GM18868 (cell line): Measurements from ENCODE around the gene FABP3.
A peak's percentile ranks its signal among the peaks of the same experiment; 100 is the strongest.
"Not testable (repeated sequence)": the region's sequence is repeated elsewhere in the genome, so short reads cannot be mapped to it uniquely, and the experiment has no call there.

Experiments used
- ATAC-seq: cut with Tn5 transposase; IDR thresholded peaks from one replicate; pipeline ENCODE4 v1.9.1; 2021; ENCODE audit warnings: mild to moderate bottlenecking, moderate library complexity; ENCODE audit not compliant: unreplicated experiment

Gene FABP3

DNA sequence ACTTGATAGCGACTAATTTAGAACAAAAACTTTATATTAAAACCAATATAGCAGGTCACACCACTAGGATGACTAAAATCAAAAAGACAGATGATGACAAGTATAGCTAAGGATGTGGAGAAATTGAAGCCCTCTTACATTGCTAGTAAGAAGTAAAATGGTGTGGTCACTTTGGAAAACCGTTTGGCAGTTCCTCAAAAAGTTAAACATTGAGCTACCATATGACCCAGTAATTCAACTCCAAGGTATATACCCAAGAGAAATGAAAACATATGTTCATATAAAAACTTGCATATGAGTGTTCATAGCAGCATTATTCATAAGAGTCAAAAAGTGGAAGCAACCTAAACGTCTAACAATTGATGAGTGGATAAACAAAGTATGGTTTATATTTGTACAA lies 27.1 kb upstream of the FABP3 start:
- no peak for ATAC-seq

DNA sequence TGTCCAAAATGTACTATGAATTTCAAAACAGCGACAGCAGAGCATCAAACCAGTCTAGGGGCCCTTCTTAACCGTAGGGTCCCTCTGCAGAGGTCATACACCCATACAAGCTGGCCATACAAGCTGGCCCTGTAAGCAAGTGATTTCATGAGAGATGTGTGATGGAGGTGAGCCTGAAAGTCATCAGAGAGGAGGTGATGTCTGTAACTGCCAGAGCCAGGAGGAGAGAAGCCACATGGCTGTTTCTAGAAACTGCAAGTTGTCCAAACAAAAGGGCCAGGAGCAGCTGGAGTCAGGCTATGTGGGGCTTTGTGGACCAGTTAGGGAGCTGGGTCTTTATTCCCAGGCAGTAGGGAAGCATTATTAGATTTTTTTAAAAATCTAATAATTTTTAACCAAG lies 25.4 kb upstream of the FABP3 start:
- no peak for ATAC-seq

GRCh38 chr1:31397360-31398095 lies 24.7 kb upstream of the FABP3 start:
- ATAC-seq, result no peak

GRCh38 chr1:31396633-31397351 lies 23.9 kb upstream of the FABP3 start:
- ATAC-seq, result no peak

GRCh38 chr1:31394584-31395193 lies 21.8 kb upstream of the FABP3 start:
- peak; percentile 59 for ATAC-seq

DNA sequence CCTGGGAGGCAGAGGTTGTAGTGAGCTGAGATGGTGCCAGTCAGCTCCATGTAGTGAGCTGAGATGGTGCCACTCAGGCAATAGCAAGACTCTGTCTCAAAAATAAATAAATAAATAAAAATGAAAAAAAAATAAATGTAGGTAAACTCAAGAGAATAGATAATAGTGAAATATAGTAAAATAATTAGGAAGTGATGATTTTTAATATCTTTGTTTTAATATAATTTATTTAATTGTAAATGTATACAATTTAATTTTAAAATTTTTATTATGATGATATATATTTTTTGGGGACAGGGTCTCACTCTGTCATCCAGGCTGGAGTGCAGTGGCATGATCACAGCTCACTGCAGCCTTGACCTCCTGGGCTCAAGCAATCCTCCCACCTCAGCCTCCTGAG lies 20.6 kb upstream of the FABP3 start:
- no peak for ATAC-seq

- no peak for ATAC-seq
Observed at GRCh38 chr1:31390071-31390470, 17.2 kb upstream of the FABP3 start.

GRCh38 chr1:31389616-31390015 lies 16.7 kb upstream of the FABP3 start:
- no peak for ATAC-seq

DNA sequence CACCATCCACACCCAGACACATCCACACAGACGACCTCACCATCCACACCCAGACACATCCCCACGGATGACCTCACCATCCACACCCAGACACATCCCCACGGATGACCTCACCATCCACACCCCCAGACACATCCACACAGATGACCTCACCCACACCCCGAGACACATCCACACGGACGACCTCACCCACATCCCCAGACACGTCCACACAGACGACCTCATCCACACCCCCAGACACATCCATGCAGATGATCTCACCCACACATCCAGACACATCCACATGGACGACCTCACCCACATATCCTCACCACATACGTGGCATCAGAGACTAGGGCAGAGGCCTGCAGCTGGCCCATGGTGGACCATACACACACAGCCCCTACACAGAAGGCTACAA lies 14.7 kb upstream of the FABP3 start:
- ATAC-seq, result no peak

GRCh38 chr1:31386576-31387243 lies 13.8 kb upstream of the FABP3 start:
- ATAC-seq, result not testable (repeated sequence)

DNA sequence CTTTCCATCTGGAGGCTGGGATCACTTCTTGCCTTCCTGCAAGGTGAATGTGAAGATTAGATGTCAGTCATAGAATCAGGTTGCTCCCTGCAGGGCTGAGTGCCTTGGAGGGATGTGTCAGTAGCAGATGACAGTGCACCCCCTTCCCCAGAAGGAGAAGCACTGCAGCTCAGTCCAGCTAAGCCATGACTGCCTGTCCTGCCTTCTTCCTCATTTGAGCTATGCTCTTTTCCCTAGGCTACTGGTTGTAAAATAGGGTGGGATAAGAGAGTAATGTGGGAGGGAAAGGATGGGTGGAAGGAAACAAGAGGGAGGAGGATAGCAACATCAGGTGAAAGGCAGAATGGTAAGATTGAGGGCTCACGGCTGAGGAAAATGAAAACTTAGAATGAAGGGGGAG lies 11.1 kb upstream of the FABP3 start:
- ATAC-seq, result no peak

DNA sequence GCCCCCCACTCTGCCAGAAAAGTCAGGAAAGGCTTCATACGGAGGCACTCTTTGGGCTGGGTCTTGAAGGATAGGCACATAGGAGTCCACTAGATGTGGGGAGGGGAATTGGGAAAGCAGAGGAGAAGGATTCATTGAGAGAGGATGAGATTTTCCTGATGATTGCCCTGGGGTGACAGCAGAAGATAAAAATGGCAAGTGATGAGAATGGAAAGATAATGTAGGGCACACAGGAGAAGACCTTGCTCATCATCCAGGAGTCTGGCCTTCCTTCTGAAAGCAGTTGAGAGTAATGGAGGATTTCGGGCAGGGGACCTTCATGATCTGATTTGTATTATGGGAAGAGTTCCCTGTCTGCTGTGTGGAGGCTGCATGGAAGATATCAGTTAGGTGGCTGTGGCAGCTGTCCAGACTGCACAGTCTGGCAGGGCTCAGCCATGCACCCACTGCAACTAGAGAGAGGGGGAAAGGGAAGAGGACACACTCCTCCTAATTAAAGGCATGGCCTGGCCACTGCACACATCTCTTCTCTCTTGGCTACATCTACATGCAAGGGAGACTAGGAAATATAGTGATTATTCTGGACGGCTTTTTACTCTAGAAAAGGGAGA lies 9.6 kb upstream of the FABP3 start:
- no peak for ATAC-seq

DNA sequence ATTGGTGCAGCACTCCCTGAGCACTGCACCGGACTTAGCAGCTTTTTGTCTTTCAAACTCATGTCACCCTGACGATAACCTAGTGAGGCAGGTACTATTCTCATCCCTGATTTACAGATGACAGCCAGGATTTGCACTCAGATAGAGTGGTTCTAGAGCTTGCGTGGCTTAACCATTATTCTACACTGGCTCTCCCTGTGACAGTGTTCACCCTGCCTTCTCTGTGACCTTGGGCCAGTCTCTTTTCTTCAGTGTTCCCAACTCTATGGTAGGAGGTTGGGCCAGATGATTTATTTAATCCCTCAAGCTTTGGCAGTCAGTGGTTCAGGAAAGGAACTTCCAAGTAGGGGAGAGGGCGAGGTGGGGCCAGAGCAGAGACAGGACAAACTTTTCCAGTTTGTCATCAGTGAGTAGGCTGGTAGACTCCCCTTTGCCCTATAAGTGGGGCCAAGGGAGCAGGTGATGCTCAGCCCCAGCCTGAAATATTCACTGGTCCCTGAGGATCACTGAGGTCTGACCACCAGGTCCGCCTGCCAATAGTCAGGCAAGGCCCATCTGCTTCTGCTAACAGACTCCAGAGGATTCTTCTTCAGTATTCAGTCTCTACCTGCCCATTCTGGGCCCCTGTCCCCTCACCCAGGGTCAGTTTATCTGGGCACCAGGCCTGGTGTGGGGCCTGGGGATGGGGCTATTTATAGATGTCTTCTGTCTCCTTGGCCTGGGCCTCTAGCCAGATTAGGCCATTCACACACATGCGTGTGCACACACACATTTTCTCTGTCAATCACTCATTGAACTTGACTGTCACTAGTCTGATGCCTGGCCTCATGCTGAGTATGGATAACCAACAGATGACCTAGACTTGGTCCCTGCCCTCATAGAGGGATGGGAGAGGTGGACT lies 8.8 kb upstream of the FABP3 start:
- ATAC-seq, result no peak

DNA sequence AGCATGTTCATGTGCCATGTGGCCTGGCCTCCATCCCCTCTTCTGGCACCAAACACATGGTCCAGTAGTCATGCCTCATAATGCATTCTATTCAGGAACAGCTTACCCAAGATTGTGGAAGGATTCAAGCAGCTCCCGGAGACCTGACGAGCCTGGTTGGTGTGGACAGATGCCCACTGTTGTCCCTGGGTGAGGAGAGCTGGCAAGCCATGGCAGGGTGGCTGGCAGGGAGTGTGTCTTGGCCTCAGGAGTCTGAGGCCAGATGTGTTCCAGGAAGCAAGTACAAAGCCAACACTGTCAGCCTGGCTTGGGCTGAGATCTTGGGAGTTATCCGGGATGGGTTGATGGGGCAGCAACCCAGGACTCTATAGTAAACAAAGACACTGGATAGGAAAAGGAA lies 7.3 kb upstream of the FABP3 start:
- ATAC-seq, result no peak

DNA sequence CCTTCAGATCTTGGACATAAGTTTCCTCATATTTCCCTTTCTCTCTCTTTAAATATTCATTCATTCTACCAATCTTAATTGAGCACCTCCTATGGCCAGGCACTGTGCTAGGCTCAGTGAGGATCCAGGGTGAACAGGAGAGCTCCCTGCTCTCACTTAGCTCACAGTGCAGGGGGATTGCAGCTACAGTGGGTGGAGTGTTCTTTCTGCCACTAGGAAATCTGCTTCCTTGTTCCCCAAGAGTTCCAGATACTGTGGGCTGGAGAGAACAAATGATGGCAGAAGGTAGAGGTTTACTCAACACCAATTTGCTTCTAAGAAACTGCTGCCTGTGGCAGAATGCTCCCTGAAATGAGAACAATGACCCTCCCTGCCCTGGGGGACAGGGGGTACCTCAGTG lies 5.1 kb upstream of the FABP3 start:
- ATAC-seq, result no peak

- ATAC-seq, result no peak
Observed at GRCh38 chr1:31377364-31377863, 4.5 kb upstream of the FABP3 start.

GRCh38 chr1:31376375-31377134 lies 3.7 kb upstream of the FABP3 start:
- ATAC-seq, result no peak

DNA sequence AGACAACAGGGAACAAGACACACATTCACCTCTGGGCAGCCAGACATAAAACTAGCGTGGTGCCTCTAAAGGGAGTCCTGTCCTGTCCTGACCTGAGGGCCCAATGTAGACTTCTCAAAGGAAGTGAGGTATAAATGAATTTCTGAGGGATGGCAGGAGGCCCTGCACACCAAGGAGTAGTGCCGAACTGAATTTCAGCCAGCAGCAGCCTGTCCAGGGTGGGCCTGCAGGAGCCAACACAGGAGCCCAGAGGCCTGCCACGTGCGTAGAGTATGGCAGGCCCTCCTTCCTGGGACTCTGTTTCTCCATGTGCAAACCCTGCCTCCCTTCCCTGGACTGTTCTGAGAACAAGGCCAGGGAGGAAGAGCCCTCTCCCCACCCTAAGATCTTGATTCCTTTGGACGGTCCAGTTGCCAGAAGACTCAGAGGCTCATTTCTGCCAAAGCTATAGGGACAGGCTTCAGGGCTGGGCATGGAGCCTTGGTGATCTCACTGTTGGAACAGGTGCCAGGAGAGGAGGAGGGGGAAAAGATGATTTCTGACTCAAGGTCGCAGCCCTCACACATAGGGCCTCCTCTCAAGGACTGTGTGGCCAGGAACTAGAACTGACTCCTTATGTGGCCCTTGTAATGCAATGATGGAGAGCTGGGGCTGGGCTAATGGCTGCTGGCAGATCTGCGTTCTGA lies 1.8 kb upstream of the FABP3 start:
- ATAC-seq, result no peak
